ENCODE data around the gene PDE7B. TPM values are rescaled to one million over a fixed set of nuclear protein-coding genes. Genes with fewer than 3 reads are reported as not detected.

The PDE7B gene
- total RNA-seq, 1 donor = 1.7 TPM

DNA sequence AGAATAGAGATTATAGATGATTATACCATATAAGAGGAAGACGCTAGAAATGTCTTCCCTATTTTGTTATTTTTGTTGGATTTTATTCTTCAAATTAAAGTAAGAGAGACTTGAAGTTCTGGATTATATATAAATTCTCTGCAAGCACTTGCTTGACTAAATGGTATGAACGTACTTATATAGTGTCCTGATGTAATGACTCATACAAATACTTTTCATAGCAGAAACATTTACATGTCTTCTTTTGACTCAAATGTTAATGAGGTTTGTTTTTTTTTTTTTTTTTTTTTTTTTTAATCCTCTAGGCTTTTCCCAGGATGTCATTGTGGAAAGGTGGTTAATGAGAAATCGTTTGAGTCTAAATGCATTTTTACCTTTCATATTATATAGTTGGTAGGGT lies 55.0 kb downstream of the PDE7B start:
- H3K4me3 ChIP-seq (ENCODE audit: low read depth, low read length) = no peak overlapping the region
- TF ChIP-seq, protein P1, sequence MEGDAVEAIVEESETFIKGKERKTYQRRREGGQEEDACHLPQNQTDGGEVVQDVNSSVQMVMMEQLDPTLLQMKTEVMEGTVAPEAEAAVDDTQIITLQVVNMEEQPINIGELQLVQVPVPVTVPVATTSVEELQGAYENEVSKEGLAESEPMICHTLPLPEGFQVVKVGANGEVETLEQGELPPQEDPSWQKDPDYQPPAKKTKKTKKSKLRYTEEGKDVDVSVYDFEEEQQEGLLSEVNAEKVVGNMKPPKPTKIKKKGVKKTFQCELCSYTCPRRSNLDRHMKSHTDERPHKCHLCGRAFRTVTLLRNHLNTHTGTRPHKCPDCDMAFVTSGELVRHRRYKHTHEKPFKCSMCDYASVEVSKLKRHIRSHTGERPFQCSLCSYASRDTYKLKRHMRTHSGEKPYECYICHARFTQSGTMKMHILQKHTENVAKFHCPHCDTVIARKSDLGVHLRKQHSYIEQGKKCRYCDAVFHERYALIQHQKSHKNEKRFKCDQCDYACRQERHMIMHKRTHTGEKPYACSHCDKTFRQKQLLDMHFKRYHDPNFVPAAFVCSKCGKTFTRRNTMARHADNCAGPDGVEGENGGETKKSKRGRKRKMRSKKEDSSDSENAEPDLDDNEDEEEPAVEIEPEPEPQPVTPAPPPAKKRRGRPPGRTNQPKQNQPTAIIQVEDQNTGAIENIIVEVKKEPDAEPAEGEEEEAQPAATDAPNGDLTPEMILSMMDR (IDR thresholded peaks at IDR 0.05; ENCODE audit: insufficient read depth, low read depth, low read length) = no peak
- peak; percentile 30 for DNase-seq (ENCODE audit: low read depth)

DNA sequence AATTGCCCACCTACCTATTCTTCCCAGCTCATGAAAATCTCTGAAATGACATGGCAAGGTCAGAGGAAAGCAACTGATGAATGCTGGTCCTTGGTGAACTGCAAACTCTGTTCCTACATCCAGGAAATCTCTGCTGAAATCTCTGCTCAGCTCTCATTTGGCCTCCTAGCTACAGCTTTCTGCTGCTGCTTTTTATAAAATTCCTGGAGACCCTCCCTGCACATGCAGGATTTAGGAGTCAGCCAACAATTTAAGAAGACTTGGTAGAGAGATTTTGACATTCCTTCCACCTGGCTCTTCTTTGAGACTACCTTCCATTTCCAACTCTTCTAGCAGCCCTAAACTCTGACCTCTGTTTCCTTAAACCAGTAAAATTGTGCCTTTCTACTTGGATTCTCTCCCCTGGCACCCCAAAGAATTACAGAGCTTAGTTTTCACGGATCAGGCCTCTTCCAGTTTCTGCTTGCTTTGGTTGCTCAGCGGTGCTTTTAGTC lies 55.5 kb downstream of the PDE7B start:
- TF ChIP-seq, protein P1 (IDR thresholded peaks at IDR 0.05; ENCODE audit: insufficient read depth, low read depth, low read length) = no peak
- no peak for DNase-seq (ENCODE audit: low read depth)

DNA sequence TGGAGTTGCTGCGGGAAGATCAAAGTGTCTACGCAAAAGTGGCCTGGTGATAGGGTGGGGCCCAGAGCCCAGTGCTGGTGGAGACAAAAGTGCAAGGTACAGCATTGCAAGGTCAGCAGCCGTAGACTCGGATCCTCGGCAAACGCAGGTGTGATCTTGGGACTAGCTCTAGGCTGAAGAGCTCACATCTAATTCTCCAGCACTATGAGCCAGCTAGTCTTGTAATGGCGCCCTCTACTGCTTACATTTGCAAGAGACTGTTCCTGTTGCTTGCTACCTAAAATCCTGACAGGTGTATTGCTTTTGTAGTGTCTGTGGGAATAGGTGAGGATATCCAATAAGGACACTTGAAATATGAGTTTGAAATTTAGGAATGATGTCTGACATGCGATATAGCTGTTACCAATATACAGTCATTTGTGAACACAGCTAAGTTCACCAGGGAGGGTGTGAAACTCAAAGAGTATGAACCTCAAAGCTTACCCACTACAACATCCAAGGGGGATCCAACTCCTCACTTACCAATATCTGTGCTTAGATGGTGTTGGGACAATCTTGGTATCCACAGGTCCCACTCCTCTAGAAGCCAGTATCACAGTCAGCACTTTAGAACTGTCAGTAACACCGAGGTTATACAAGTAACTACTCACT lies 58.4 kb downstream of the PDE7B start:
- H3K4me3 ChIP-seq (ENCODE audit: low read depth, low read length) = no peak overlapping the region
- DNase-seq (ENCODE audit: low read depth) = peak; percentile 58
- TF ChIP-seq, protein P1 (IDR thresholded peaks at IDR 0.05; ENCODE audit: insufficient read depth, low read depth, low read length) = peak; percentile 57

More for the DNA sequence above, 55.5 kb downstream of the PDE7B start:
- no peak overlapping the region for H3K4me3 ChIP-seq (ENCODE audit: low read depth, low read length)

DNA sequence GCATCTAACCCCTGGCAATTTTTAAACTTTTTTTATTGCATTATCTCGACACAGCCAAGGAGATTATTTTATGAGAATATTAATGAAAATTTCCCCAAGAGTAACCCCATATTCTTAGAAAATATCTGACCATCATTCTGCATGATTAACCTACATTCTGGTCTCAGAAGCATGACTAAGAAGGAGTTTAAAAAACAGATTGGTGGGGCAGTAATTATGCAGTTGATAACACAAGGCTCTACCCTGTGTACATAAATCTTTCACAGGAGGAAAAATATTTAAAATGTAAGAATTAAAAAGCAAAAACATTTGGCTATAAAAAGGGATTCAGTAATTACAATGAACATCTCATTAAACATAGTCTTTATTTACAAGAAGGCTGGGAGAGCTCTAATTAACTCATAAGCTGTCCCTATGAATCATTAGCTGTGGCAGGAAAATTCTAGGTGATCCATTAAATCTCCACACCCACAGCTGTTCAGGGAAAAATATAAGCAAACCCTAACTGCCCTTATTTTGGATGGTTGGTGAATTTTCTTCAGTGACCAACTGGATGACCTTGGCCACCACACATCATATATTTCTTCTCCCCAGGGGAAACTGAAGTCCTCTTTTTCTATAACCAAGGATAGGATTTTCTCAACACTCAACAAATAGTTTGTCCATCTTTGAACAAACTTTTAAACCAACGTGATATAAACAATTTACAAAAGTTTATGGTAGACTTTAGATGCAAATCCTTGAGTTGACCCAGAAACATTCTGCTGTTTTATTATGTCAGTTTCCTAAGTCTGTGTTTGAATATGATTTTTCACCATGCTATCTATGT lies 59.5 kb downstream of the PDE7B start:
- DNase-seq (ENCODE audit: low read depth) = peak; percentile 77
- TF ChIP-seq, protein P1 (IDR thresholded peaks at IDR 0.05; ENCODE audit: insufficient read depth, low read depth, low read length) = no peak
- no peak overlapping the region for H3K4me3 ChIP-seq (ENCODE audit: low read depth, low read length)

DNA sequence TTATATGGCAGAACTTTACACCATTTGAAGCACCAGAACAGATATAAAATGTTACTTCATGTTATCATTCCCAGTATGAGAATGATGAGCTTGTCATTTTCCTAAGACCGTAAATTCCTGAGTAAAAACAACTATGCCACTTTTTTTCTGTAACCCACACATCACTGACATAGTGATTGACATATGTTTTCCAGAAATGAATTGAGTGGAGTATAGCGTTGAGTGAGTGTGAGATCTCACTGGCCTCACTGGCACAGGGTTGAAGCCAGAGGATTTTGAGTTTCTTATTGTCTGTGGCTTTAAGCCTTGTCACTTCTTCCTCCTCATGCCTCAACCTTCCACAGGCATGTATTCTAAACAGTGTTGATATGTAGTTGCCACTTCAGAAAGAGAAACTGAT lies 62.3 kb downstream of the PDE7B start:
- DNase-seq (ENCODE audit: low read depth) = no peak
- H3K4me3 ChIP-seq (ENCODE audit: low read depth, low read length) = no peak overlapping the region
- TF ChIP-seq, protein P1 (IDR thresholded peaks at IDR 0.05; ENCODE audit: insufficient read depth, low read depth, low read length) = no peak

DNA sequence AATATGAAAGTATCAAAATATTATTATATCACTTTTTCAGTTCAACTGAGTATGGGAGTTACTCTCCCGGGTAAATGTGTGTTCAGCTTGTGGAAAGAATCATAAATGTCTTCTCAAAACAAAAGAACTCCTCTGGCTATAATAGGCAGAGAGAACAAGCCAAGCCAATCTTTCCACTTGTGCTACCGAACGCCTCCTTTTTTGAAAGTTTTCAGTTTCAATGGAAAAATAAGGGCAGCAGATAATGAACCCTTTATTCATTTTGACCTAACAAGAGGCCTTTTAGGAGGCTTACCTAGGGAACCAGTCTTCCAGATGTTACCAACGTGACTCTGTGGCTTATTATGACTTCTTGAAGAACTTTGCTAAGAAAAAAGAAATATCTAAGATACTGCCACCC lies 67.5 kb downstream of the PDE7B start:
- no peak for DNase-seq (ENCODE audit: low read depth)
- TF ChIP-seq, protein P1 (IDR thresholded peaks at IDR 0.05; ENCODE audit: insufficient read depth, low read depth, low read length) = no peak
- H3K4me3 ChIP-seq (ENCODE audit: low read depth, low read length) = no peak overlapping the region

All from fibroblast of villous mesenchyme (primary cell).